PC-9 (cell line): ENCODE results near the gene SLC6A20.

Experiments used
- CTCF ChIP-seq: fragments of 200-600 bp; sonication (generic); conservative IDR thresholded peaks from 2 replicates; pipeline ENCODE4 v1.6.1; 2017; ENCODE audit warnings: mixed run types, antibody characterized with exemption, mild to moderate bottlenecking, moderate library complexity
- EZH2 ChIP-seq: fragments of 200-600 bp; sonication (generic); IDR thresholded peaks from 2 replicates; pipeline ENCODE4 v1.8.0; 2017; ENCODE audit warnings: antibody characterized with exemption, low read depth

DNA sequence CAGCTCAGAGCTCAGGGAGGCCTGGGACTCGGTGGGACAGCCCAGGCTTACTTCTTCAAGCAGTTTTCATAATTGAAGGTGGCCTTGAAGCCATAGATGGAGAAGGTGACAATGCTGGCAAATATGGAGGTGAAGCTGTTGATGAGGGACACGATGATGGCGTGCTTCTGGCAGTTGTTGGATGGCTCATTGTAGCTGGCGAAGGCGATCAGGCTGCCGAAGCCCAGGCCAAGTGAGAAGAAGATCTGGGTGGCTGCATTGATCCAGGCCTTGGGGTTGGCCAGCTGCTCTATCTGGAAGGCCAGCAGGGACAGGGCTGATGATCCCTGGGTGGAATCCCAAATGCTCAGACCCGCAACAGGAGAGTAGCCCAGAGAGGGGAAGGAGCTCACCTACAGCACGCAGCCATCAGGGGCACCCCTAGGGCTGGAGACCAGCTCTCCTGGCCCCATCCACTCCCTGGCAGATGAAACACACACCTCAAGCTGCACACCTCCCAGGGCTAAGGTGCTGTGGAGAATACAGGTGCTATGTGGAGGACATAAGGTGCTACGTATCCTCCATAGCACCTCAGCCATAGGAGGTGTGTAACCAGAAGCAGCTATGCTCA lies 25.1 kb downstream of the SLC6A20 start:
- TF ChIP-seq CTCF (no peak), EZH2 (no peak)
